DND-41 (cell line): ENCODE results near the gene LIMS2.

Source experiments
- ATAC-seq: fragments of 200-7000 bp; cut with Tn5 transposase; 3 replicates; pipeline ENCODE4 v1.9.1; 2021; ENCODE audit warnings: low read depth; ENCODE audit not compliant: insufficient read depth
- DNase-seq: peaks from one replicate; pipeline ENCODE4 v3.0.0-alpha.2; 2020
- H2AFZ ChIP-seq: 2 replicates; pipeline ENCODE4 v1.6.0; 2012; ENCODE audit warnings: low read depth, low read length
- H3K27ac ChIP-seq: 2 replicates; pipeline ENCODE4 v1.5.1; 2012; ENCODE audit warnings: low read length, inconsistent platforms
- H3K27me3 ChIP-seq: fragments of 200-600 bp; sonication (generic); 2 replicates; pipeline ENCODE4 v1.6.0; 2012; ENCODE audit warnings: low read length, mild to moderate bottlenecking, inconsistent platforms; ENCODE audit not compliant: insufficient read depth, poor library complexity
- H3K36me3 ChIP-seq: 2 replicates; pipeline ENCODE4 v1.5.1; 2012; ENCODE audit warnings: low read length, inconsistent platforms; ENCODE audit not compliant: insufficient read depth
- H3K4me1 ChIP-seq: 2 replicates; pipeline ENCODE4 v1.5.1; 2012; ENCODE audit warnings: mild to moderate bottlenecking, low read length; ENCODE audit not compliant: insufficient read depth
- H3K4me2 ChIP-seq: 2 replicates; pipeline ENCODE4 v1.6.0; 2012; ENCODE audit warnings: mild to moderate bottlenecking, moderate library complexity, low read length, inconsistent platforms; ENCODE audit not compliant: insufficient read depth
- H3K4me3 ChIP-seq, 2 experiments: fragments of 200-600 bp in 1 of 2; shearing (Covaris generic) in 1 of 2; 2 replicates each; pipeline ENCODE4 v1.5.1; 2012 to 2016; ENCODE audit warnings: inconsistent platforms in 2 of 2, low read length in 2 of 2, mild to moderate bottlenecking in 2 of 2, low read depth in 1 of 2, moderate library complexity in 1 of 2
- H3K79me2 ChIP-seq: 2 replicates; pipeline ENCODE4 v1.6.0; 2012; ENCODE audit warnings: low read length, inconsistent platforms; ENCODE audit not compliant: insufficient read depth
- H3K9ac ChIP-seq: 2 replicates; pipeline ENCODE4 v1.6.0; 2012; ENCODE audit warnings: low read depth, mild to moderate bottlenecking, inconsistent platforms, low read length, moderate library complexity
- H3K9me3 ChIP-seq: 2 replicates; pipeline ENCODE4 v1.5.1; 2012; ENCODE audit warnings: low read length, moderate library complexity, mild to moderate bottlenecking, inconsistent platforms; ENCODE audit not compliant: insufficient read depth, severe bottlenecking
- H4K20me1 ChIP-seq: 2 replicates; pipeline ENCODE4 v1.6.0; 2012; ENCODE audit warnings: low read length; ENCODE audit not compliant: insufficient read depth
- EZH2 ChIP-seq: IDR thresholded peaks from 3 replicates; pipeline ENCODE4 v1.6.1; 2012; ENCODE audit warnings: borderline replicate concordance, low read depth, mild to moderate bottlenecking, moderate library complexity, low read length, inconsistent platforms; ENCODE audit not compliant: severe bottlenecking
- TF ChIP-seq, protein P1 (sequence below): IDR thresholded peaks from 2 replicates; pipeline ENCODE4 v1.5.1; 2012; ENCODE audit warnings: borderline replicate concordance, low read length, moderate library complexity, mild to moderate bottlenecking; ENCODE audit not compliant: poor library complexity, severe bottlenecking; ENCODE audit errors: extremely low read depth

LIMS2 gene

GRCh38 chr2:127640082-127641072 lies 35.0 kb downstream of the LIMS2 start:
- 0 out of 2 replicates have a peak overlapping the region, but pooled peaks have one; percentile 11 for H2AFZ ChIP-seq
- H3K4me2 ChIP-seq = peak overlapping the region; percentile 85
- no peak for TF ChIP-seq EZH2
- TF ChIP-seq, protein P1, sequence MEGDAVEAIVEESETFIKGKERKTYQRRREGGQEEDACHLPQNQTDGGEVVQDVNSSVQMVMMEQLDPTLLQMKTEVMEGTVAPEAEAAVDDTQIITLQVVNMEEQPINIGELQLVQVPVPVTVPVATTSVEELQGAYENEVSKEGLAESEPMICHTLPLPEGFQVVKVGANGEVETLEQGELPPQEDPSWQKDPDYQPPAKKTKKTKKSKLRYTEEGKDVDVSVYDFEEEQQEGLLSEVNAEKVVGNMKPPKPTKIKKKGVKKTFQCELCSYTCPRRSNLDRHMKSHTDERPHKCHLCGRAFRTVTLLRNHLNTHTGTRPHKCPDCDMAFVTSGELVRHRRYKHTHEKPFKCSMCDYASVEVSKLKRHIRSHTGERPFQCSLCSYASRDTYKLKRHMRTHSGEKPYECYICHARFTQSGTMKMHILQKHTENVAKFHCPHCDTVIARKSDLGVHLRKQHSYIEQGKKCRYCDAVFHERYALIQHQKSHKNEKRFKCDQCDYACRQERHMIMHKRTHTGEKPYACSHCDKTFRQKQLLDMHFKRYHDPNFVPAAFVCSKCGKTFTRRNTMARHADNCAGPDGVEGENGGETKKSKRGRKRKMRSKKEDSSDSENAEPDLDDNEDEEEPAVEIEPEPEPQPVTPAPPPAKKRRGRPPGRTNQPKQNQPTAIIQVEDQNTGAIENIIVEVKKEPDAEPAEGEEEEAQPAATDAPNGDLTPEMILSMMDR = peak; percentile 87
- peak overlapping the region; percentile 86 for H3K9ac ChIP-seq
- H3K4me1 ChIP-seq = peaks cover 89% of the 10 kb centered on the region
- H3K27me3 ChIP-seq = no peaks in the 10 kb centered on the region
- H3K9me3 ChIP-seq = no peaks in the 10 kb centered on the region
- peaks cover 55% of the 10 kb centered on the region for H3K36me3 ChIP-seq
- peak overlapping the region; percentile 97 for H3K27ac ChIP-seq
- H3K79me2 ChIP-seq = peaks cover 60% of the 10 kb centered on the region
- ATAC-seq (peak; percentile 63), DNase-seq (peak; percentile 94)
- no peaks in the 10 kb centered on the region for H4K20me1 ChIP-seq
- H3K4me3 ChIP-seq = peak overlapping the region; percentile 3 to 61; a peak in 3 of 4 replicates

DNA sequence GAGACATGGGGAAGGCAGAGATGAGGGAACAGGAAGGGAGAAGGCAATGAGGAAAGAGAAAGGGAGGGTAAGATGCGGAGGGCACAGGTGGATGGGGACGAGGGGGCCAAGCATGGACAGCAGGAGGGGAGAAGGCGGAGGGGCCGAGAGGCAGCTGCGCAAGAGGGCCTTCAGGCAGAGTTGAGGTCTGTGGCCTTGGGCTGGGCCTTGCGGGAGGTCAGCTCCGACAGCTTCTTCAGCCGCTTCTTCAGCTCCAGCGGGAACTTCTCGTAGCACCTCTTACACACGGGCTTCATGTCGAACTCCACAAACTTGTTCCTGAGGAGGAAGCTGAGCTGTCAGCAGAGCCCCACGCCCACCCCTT lies 36.2 kb downstream of the LIMS2 start:
- Histone ChIP-seq H3K4me1 (peaks cover 99% of the 10 kb centered on the region), H3K4me2 (peak overlapping the region; percentile 85), H2AFZ (no peak overlapping the region), H3K27me3 (no peaks in the 10 kb centered on the region), H3K9ac (peak overlapping the region; percentile 86), H3K79me2 (peaks cover 60% of the 10 kb centered on the region), H3K27ac (peak overlapping the region; percentile 97), H3K9me3 (no peaks in the 10 kb centered on the region), H3K4me3 (peak overlapping the region in 1 of 2 experiments; percentile 61; a peak in 2 of 4 replicates), H4K20me1 (no peaks in the 10 kb centered on the region), H3K36me3 (peaks cover 68% of the 10 kb centered on the region)
- ATAC-seq = no peak
- TF ChIP-seq EZH2 = no peak
- TF ChIP-seq, protein P1 = no peak
- peak; percentile 47 for DNase-seq

DNA sequence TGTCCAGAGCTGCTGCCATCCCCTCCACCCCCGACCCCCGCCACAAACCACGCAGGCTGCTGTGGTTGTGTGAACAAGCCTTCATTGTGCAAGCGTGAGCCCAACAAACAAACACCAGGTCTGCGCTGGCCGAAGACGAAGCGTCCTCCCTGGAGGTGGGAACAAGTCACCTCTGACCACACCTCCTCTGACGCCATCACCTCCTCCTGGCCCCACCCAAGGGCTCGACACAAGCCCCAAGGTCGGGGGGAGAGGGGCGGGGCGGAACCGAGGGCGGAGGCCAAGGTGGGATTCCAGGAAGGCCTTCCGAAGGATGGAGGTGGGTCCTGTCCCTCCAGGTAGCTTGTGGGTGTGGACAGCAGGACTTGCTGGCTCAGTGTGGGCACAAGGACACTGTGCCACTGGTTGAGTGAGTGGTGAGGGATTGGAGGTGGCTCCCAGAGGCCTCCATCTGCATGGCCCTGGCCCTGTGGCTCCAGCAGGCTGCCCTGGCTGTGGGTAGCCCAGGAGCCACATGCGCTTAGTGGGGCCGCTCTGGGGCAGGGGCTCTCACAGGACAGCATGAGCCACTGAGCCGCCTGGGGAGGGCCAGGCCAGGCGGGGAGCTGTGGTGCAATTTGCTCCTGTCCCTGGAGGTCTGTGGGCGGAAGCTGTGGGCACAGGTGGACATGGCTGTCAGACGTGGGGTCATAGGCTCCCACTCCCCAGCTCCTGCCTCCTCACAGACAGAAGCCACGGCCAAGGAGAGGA lies 36.8 kb downstream of the LIMS2 start:
- peaks cover 99% of the 10 kb centered on the region for H3K4me1 ChIP-seq
- H3K36me3 ChIP-seq = peaks cover 72% of the 10 kb centered on the region
- ATAC-seq (no peak), DNase-seq (peak; percentile 50)
- no peaks in the 10 kb centered on the region for H3K9me3 ChIP-seq
- H3K27ac ChIP-seq = peak overlapping the region; percentile 97
- H3K9ac ChIP-seq = peak overlapping the region; percentile 86
- TF ChIP-seq, protein P1 = no peak
- no peak for TF ChIP-seq EZH2
- H3K27me3 ChIP-seq = no peaks in the 10 kb centered on the region
- H3K79me2 ChIP-seq = peaks cover 60% of the 10 kb centered on the region
- peak overlapping the region in 1 of 2 experiments; percentile 61; a peak in 2 of 4 replicates for H3K4me3 ChIP-seq
- H2AFZ ChIP-seq = no peak overlapping the region
- no peaks in the 10 kb centered on the region for H4K20me1 ChIP-seq
- H3K4me2 ChIP-seq = peak overlapping the region; percentile 85
